NCI-H526 treated with DMSO at 0.1 percent for 48 hours (cell line): ENCODE measurements around the gene ARHGEF4.

Experiments used
- DNase-seq: peaks from one replicate; lab custom pipeline; 2025; lab: John Stamatoyannopoulos, UW

ARHGEF4 gene, protein sequence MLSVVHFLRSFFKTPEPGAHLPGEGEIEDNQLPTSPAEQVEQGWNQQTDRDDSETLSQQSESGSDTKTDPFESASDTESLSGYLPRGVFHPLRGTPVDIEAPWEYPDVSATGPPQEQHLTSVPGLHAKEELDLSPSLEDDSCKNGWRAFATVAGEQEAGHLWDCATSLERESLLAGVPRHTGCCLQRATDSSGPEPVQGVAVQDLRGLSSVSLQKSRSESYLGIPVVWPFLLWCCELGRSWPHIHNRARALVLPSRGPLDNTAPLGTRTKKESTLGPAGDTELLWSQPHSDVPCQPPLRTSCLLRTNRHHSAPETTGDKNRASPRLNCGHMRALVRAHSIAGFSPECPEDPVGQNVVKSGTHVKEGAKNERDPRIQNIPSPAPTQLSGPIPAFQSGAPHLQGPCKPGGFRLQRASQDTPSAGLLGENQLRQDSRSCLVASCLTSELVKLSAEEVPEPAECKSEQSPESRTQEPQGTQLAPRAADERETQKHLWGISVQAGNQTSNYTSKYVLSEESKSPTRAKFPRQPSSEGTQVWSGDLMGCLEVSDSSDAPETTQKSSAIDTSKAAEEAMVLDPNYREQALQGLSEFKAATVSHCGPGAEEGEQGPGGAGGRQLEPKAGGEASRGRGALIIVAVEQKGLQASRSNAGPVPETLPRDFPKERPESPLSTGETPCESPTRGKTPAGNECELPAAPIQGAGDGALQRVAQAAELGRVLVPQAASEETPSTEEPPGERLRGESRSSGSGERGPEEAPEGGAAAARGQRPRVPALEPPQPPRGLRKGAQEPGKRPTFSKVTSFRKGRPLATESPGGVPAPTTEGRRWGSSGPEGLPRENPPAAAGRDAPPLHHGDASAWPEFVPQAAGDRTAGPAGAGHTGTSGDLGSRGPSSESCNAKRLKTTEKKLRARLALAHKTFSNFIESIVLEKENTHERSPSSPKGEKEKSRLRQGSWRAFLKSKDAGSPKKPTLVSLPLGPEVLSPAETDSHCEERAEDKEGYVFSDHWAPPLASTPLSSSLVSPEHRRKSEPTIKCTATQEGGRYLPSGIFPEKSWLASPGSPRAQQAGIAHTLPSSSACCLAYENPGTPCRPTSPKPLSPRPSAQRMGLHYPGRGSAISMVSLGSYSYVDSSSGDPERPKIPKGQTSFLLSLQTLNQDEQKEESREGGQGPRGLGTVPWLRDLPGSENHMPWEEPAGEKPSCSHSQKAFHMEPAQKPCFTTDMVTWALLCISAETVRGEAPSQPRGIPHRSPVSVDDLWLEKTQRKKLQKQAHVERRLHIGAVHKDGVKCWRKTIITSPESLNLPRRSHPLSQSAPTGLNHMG (N-terminal part only)

DNA sequence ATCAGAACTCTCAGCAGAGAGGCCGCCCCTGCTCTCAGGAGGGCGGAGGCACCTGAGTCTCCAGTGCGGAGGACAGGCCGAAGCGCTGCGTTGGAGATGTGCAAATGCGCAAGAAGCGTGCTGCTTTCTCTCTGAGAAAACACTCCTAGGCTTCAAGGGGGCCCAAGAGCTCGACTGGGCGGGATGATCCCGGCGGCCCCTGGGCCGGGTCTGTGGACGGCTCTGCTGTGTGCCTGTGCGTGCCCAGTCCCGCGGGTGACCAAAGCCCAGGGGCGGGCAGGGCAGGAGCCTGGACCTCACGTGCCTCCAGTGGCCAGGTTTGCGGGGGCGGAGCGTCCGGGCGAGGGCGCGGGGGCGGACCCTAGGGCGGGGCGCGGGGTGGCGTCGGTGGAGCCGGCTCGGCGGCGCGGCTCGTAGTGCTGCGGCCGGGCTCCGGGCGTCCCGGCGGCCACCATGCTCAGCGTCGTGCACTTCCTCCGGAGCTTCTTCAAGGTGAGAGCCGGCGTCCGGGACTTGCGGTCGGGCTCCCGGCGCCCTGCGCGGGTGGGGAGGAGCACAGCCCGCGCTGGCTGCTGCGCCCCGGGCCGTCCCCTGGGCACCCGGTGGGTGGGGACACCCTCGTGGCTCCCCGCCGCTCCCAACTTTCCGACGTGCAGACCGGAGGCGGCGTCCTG is at the start of gene ARHGEF4:
Gene ARHGEF4 (plus strand): TSS at position 414 of the 674 bp plus-strand sequence. CDS start 40 bp downstream, at position 454.
- DNase-seq: peak; percentile 56

DNA sequence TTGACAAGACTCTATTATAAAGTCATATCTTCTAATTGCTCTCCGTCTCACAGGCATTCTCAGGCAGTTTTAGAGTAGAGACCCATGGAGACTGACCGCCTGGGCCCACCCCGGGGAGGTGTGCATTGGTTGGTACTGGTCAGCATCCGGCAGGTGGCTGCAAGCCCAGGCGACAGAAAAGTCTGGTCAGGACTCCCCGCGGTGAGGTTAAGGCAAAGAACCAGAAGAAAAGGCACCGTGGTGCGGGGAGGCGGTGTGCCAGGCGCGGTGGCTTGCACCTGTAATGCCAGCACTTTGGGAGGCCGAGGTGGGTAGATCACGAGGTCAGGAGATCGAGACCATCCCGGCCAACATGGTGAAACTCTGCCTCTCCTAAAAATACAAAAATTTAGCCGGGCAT is 48.9 kb upstream of the ARHGEF4 start:
- no peak for DNase-seq

DNA sequence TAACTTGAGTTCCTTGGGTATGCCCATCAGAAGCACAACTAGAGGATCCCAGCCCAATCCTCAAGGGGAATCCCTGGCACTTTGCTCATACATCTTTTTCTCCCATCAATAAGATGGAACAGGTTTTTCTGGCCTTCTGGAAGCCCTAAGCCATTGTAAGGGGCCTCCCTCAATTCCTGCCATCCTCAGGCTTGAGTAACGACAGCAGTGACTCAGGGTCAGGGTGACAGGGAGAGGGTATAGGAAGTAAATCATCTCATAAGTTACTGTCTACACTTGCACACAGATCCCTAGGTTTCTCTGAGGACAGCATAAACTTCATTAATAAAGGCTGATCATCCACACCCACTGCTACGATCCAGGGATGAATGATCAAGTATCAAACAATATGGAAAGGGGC is 46.4 kb upstream of the ARHGEF4 start:
- no peak for DNase-seq

DNA sequence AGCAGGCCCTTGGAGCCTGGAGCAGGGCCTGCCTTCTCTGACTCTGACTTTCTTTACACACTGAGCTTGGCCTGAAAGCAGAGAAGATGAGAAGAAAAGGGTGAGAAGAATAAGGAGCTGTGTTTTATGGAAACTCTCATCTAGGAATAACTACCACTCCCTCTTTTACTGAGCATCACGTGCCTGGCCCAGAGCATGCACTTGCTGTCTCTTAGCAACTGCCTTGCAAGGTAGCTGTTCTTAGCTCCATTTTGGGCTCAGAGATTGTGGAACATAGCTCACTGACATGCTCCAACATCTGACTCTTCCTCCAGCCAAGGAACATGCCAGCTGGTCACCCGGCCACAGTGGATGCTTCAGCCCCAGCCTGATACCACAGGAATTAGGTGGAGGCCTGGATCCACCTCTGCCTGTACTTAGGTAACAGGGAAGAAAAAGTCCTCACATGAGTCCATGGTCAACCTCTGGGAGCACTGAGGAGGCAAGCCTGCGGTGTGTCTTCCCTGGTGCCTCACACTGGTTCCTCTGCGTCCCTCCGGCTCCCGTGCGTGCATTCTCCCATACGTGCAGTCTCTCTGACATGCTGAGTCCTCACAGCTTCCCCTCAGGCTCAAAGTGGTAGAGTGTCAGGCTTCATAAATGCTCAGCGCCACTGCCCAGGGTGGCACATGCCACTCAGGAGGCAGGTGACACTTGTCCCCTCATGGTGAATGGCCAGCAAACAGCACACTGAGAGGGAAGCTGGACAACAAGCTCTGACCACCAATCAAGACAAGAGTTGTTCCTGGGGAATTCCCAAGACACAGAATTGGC is 45.7 kb upstream of the ARHGEF4 start:
- no peak for DNase-seq

DNA sequence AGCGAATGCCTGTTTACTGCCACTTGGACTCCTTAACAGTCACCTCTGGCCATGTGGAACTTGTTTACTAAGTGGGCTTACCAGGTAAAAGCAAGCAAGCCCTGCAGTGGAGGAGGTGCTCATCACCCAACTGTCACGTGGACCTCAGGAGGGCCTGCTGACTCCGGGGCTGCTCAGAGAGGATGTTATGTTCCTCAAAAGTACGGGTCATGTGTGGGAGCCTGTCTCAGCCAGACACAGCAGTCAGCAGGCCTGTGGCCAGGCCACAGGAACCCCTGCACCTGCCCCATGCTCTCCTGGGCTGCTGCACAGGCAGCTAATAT is 45.1 kb upstream of the ARHGEF4 start:
- DNase-seq: no peak

DNA sequence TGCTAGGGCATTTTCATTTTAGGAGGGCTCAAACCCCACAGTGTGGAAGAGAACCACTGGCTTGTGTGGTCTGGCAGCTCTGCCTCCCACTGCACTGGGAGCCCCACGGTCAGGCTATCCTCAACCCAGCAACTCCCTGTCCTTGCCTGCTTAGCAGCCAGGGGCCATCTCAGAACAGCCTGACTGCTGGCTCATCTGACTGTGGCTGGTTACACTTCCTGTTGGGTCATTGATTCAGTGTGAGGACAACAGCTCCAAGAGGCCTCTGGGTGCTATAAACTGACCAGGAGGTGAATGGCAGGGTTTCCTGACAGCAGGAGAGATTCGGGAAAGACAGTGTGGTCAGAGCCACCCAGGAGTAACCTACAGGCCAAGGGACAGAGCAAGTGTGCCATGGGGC is 41.3 kb upstream of the ARHGEF4 start:
- DNase-seq: no peak

DNA sequence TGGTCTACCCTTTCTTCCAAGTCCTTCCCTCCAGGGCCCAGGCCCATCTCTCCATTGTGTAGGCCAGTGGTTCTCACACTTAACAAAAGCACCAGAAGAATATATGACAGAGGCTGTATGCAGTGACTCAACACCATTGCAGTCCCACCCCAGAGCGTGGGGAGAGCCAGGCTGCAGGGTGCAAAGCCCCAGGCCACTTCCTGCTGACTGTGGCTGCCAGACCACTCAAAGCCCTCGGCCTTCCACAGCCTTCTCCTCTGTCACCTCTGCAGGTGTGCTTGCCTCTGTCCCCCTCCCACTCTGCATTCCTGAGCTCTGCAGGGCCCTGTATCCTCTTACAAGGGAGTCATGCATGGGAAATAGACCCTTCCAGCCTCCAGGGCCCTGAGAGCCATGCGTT is 40.4 kb upstream of the ARHGEF4 start:
- no peak for DNase-seq

DNA sequence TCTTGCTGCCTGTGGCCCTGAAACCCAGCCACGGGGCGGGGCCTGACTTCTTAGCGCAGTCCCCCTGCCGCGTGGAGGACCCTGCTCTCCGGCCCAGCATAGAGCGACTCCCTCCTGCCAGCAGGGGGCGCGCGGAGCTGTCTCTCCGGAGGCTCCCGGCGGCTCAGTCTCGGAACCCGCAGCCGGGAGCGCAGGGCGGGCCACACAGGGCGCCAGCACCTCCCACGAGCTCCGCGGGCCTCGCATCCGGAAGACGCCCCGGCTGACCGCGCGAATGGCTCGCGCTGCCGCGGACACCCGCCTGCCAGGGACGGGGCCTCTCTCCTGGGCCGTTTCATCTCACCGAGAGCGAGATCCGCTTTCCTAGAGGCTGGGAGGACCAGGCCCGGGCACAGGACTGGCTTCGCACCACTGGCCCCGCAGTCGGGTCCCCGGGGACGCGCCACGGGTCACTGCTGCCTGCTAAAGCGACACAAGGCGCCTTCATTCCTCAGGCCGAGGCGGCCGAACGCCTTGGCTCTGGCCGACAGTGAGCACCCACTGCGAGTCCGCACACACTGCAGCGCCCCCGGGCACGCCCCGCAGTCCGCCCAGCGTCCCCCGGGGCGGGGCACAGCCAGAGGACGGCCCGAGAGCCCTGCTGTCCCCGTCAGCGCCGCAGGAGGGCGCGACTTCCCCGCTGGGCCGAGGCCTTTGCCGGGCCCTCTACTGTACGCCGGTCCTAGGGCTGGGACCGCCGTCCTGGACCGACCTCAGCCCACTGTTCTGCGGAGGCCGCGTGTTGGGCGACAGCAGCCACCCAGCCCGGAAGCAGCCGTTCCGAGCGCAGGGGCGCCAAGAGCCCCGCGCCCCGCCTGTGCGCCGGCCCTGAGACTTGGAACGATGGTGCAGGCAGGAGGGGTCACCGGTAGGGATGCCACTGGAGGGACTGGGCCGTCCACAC is 39.0 kb upstream of the ARHGEF4 start:
- DNase-seq: peak; percentile 80

DNA sequence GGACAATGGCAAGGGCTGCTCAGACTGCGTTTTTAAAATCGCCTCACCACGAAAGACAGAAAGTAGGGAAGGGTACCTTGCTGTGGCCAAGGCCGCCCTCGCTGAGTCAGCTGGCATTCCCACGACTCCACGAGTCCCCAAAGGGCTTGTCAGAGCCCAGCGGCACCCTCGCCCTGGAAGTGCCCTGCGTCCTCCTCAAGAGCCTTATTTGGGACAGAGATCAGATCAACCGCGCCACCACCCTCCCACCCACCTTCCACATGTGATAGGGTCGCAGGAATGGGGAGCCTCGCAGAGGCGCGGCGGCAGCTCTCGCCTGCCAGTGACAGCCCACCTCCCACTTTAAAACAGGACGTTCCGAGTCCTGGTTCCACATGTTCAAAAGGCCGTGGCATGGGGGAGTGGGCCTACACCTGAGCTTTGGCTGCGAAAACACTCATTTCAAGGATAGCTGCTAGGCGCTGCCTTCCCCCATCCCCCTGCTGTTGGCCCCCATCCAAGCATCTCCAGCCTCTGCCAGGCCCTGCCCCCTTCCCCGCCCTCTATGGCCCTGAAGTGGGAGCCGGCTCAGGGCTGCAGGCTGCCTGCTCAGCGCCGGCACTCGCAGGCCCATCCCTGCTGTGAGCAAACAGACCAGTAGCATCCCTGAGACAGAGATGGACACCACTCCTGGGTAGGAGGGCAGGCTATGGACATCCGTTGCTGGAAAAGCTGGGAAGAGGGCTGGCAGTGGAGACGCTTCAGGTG is 38.1 kb upstream of the ARHGEF4 start:
- no peak for DNase-seq

DNA sequence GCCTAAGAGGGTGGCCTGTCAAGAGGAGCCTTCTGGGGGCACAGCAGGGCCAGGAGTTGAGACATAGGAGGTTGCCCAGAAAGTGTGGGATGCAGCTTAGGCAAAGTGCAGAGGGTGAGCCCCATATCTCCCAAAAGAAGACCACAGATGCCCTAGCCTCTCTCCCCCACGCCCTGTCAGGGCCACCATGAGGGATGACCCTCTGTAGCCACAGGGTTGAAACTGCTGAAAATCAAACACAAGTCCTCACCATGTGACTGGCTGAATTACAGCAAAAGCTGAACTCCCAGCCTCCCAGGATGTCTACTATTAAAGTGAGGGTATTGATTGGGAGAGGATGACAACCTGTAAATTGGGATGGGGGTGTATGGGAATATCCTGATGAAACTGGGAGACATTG is 37.4 kb upstream of the ARHGEF4 start:
- no peak for DNase-seq

DNA sequence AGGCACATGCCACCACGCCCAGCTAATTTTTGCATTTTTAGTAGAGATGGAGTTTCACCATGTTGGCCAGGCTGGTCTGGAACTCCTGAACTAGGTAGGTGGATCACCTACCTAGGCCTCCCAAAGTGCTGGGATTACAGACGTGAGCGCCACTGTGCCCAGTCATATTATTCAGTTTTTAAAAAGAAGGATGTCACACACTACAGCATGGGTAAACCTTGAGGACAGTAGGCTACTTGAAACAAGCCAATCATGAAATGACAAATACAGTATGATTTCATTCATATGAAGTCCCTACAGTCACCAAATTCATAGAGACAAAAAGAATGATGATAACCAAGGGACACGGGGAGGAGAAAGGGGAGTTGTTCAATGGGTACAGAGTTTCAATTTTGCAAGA is 31.1 kb upstream of the ARHGEF4 start:
- no peak for DNase-seq

DNA sequence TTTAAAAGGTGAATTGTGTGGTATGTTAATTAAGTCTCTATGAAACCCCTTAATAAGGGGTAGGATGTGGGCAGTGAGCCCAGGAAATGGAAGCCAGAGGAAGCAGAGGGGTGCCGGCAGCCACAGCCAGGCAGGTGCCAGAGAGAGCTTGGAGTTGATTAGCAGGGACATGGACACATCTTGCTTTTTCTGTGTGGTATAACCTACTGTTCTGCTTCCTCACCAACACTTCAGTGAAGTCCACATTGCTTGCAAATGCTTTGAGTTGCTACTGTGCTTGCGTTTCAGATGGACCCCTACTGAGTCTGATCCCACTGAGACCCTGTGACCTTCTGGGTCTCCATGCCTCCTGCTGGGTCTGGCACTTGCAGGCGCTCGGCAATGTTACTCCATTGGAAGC is 30.3 kb upstream of the ARHGEF4 start:
- no peak for DNase-seq

DNA sequence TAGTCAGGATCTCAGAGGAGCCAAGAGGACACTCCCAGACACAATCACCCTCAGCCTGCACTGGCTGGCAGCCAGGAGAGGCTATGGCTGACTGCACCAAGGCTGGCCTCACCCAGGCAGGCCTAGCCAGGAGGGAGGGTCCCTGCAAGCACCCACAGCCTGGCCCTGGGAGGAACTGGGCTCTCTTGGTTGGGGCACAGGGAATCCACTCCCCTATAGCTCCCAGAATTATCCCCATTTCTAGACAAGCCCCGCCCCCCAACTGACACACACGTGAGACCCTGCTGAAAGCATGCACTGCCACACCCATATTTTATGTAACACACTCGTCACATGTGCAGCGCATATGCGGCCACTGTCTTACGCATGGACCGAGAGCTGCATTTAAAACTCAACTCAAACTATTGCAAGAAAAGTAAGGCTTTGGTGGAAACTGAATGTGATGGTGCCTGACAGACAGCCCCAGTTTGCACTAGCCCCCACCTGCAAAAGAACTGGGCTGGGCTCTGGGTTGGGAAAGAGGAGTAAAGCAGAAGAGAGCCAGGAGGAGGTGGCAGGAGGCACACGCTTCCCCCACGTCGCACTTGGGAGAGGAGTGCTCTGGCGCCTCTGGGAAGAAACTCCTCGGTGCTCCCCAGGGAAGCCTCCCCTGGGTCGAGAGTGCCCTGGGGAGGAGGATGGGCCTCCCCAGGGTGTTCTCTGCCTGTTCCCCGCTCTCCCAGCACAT is 28.9 kb upstream of the ARHGEF4 start:
- peak; percentile 86 for DNase-seq

DNA sequence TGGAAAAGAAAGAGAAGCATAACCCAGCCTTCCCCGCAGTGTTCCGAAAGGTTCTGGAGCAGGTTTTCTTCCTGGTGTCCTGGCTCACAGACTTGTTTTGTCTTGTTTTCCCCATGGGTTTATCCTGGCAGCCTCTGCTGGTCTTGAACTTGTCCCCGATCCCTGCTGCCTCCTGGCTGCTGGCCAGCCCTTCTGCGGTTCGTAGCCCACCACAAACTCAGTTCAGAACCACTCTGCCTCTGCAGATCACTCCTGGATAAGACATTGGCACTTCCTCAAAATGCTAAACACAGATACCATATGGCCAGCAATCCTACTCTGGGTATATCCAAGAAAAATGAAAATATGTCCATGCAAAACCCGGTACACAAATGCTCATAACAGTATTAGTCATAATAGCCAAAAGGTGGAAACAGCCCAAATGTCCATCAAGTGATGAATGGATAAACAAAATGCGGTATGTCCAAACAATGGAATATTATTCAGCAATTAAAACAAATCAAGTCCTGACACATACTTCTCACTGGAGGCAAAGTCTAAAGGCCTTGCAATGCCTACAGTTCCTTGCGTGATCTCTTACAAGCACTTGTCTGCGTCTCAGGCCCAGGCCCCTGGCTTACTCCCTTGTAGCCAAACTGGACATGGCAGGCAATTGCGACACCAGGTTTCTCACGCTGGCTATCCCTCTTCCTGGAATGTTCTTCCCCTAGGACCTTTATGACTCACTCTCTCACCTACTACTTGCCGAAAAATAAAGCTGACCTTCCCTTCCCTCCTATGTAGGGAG is 28.0 kb upstream of the ARHGEF4 start:
- no peak for DNase-seq

DNA sequence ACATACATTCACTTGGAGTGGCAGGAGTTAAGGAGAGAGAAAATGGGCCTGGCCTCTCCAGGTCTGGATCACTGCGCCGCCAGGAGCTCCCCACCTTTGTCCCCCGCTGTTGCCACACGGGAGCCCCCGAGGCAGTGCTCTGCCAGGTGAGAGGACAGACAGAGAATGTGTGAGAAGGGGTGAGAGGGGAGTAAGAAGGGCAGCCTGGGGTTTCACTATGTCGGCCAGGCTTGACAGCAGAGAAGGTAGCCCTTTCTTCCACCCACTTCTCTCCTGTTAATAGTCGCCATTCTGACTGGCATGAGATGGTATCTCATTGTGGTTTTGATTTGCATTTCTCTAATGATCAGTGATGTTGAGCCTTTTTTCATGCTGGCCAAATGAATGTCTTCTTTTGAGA is 26.2 kb upstream of the ARHGEF4 start:
- DNase-seq: peak; percentile 84

DNA sequence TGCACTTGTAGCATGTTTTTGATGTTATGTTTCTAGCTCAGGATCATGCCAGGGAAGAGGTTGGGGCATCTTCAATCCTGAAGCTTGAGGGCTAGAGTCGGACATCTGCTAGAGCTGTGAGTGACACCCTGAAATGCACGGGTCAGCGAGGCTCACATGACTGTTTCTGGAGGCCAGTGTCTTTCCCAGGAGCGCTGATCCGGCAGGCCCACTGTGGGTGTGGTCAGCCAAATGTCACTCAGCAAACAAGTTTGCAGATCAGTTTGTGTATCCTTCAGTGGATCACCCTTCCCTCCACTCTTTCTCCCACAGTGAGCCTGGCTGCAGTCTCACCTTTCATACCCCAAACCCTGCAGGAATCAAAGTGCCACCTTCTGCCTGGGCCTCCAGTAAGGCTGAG is 23.0 kb upstream of the ARHGEF4 start:
- peak; percentile 24 for DNase-seq

DNA sequence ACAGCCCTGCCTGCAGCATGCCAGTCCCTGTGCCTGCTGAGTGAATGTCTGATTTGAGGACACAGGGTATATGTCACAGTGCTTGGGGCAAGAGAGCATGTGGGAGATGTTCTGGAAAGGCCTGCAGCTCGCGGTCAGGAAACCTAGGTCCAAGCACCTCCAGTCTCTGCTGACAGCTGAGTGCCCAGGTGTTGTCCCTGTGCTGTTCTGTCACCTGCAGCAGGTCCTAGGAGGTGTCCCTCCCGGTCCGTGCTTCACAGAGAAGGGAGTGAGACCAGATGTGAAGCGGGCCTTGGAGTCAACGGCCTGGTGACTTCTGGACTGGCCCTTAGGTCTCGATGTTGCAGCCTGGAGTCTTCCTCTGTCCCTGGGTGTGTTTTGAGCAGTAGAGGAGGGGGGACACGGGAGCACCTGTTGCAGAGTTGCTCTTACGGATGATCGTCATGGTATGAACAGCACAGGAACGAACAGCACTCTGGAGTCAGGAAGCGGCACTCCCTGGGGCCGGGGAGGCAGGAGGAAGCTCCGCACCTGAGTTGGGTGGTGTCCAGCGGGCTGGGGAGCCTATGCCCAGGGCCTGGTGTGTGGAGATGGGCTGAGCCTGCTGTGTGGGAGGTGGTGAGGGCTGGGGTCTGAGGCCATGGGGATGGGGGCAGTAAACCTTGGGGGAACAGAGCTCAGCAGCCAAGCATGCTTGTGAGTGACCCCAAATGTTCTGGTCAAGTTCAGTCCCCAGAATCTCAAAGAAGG is 21.6 kb upstream of the ARHGEF4 start:
- DNase-seq: no peak
